GM21576 (cell line): Measurements from ENCODE around the gene HSPH1.
"Not testable (repeated sequence)": the region's sequence is repeated elsewhere in the genome, so short reads cannot be mapped to it uniquely, and the experiment has no call there.

Experiments used
- ATAC-seq: cut with Tn5 transposase; IDR thresholded peaks from one replicate; pipeline ENCODE4 v1.9.1; 2021; ENCODE audit warnings: mild to moderate bottlenecking, moderate library complexity; ENCODE audit not compliant: unreplicated experiment

Gene HSPH1

DNA sequence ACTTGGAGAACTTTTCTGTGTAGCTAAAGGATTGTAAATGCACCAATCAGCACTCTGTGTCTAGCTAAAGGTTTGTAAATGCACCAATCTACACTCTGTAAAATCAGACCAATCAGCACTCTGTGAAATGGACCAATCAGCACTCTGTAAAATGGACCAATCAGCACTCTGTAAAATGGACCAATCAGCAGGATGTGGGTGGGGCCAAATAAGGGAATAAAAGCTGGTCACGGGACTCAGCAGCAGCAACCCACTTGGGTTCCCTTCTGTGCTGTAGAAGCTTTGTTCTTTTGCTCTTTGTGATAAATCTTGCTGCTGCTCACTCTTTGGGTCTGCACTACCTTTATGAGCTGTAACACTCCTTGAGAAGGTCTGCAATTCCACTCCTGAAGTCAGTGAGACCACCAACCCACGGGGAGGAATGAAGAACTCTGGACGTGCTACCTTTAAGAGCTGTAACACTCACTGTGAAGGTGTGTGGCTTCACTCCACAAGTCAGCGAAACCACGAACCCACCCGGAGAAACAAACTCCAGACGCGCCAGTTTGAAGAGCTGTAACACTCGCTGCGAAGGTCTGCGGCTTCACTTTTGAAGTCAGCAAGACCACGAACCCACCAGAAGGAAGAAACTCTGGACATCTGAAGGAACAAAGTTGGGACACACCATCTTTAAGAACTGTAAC, 16.2 kb upstream of the HSPH1 start:
- ATAC-seq: not testable (repeated sequence)

DNA sequence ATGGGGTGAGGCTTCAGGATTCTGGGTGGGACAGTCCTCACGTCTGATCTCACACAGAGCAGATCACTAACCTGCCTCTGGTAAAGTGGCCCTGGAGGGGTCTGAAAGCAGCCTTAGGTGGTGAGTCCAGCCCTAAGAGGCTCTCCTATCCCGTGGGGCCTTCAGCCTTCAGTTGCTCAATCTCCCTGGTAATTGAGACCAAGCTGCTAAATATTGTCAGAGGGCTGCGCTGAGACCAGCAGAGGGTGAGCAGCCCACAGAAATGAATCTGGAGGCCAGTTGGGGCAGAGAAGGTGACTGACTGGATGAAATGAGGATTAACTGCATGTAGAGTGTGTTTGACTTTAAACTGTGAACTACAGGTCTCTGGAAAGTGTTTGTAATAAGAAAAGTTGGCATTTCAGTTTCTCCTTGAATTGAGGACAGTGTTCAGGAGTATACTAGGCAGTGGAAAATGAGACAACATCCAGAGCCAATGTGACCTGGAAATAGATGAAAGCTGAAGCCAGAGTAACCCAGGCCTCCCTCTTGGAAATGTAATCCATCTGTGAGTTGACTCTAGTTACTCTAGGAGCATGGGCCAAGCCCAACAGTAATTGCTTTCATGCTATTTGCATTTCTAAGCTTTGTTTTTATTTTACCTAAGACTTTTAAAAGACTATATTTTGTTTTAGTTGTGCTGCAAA, 14.3 kb upstream of the HSPH1 start:
- no peak for ATAC-seq

DNA sequence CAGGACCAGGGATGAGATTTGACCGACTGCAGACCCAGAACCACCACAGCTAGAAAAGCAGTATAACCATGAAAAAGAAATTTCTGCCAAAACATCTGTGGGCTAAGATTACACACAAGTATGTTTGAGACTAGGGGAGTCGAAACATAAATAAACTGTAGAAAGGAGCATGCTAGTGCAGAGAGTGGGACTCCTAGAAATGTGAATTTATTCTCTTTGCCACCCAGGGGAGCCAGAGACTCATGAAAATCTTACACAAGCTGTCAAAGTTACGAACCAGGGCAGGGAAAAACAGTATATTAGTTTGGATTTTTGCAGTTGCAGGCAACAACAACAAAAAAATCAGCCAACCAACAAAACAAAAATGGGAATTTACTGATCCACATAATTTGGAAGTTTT, 12.3 kb upstream of the HSPH1 start:
- no peak for ATAC-seq

DNA sequence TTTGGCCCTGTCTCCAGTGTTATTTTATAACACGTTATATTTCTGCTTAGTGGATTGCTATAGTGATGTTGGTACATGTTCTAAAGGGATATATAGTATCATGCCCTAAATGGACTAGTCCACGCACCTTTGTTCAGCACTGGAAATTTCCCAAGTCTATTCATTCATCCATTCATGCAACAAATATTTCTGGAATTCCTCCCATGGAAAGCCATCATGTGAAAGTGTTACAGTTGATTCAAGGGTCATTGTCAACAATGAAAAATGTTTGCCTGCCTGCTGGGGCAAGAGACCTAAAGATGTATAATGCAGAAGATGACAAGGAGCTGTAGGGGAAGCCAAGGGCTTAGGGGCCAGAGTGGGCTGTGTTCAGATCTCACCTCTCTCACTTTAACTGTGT, 10.8 kb upstream of the HSPH1 start:
- ATAC-seq: no peak

DNA sequence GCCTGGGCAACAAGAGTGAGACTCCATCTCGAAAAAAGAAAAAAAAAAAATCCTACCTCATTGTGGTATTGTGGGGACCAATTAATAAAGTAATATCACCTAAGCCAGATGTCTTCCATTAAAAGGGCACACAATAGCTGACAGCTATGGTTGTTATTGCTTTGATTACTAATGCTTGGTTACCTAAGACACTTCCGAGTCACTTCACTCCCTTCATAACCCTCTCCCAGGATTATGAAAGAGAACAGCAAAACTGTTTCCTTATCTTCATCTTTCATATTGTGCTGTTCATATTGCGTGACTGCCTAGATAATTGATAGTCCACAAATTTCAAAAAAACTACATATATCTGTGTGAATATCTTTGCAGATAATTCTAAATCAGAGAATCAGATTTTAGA, 10.3 kb upstream of the HSPH1 start:
- ATAC-seq: no peak

DNA sequence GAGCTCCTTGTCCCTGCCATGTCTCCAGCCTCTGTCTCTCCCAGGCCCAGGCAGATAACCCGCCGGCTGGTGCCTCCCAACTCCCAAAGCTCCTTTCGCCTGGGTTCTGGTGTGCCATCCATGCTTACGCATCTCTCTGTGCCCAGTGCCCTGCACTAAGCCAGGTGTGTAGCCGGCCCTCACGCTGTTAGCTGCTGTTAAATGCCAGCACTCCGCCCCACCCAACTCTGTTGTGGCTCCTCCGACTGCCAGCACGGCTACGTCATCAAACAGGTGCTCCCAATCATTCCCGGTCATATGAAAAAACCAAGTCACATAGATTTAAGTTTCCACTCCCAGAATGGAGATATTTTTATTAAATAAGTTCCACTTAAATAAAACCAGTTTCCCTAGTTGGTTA, 7.0 kb upstream of the HSPH1 start:
- ATAC-seq: no peak

DNA sequence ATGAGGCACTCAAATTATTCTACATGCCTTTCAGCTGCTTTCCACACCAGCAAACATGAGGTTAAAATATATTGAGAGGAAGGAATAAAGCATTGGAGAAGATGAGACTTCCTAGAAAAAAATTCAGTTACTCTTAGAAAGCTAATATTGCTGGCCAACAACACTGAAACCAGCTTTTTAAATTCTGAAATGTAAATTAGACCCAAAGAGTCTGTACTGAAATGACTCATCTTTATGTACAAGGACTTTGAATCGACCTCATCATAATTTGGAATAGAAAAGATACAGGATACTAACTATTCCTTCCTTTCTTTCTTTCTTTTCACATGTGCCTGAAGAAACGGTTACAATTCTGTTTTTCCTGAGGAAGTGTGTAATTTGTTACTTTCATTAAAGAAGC, 6.5 kb upstream of the HSPH1 start:
- peak; percentile 53 for ATAC-seq

DNA sequence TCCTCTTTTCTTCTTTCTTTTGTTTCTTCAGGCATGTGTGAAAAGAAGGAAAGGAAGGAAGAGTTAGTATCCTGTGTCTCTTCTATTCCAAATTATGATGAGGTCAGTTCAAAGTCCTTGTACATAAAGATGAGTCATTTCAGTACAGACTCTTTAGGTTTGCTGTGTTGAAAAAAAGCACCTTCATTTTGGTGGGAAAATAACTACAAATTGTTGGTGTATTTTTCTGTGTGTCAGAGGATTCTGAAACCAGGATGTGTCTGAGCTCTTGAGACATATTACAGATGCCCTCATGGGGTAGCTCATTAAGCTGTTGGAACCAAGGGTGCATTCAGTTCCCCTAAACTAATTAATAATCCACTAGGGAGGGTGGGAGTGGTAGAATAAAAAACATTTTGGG, 5.8 kb upstream of the HSPH1 start:
- ATAC-seq: peak; percentile 48

DNA sequence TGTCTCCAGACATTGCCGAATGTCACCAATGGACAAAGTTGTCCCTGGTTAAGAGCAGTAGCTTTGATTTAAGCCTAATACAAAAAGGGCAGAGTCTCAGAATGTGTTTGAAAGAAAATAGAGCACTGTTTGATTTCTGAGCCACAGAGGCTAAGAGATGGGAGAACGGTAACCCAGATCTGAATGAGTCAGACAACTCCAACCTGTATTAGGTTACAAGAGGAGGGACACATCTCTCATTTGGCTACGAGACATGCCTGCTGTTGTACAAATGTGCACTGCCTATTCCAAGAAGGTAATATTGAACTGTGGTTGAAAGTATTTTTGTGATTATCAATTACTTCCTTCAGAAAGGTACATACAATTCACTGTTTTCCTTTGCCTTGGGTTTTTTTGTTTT, 4.9 kb upstream of the HSPH1 start:
- no peak for ATAC-seq

DNA sequence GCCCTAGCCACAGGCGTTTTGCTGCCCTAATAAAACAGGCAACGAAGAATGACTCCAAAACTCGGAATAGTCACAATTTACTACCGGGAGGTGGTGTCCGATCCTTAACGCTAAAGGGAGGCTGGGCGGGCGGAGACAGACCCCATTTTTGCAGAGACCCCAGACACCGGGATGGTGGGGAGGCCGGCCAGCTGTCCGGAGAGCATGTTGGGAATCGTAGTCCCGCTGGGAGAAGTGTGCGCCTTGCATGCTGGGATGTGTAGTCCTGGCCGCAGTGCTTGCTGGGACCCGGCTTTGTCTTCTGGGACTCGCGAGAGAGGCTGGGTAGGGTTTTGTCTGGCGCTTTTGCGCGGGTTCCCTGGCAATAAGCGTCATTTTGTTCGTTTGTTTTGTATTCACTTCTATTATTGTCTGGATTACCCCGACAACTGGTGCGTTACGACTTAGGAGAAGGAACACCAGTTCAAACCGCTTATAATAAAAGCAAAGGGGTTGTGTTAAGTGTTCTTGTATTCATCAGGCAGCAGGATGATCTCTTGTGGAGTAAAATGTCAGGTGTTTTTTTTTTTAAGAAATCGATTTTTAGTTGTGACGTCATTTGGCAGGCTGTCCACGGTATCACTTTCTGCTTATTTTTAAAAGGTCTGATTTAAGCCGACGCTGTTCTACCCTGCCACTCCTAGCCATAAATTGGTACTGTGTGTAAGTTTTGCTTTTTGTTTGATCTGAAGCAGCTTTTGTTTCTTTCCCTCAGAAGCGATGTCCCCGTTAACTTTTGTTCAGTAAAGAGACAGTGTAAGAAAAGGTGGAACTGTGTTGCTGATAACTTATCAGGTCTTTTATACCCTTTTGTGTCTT, 676 bp upstream of the HSPH1 start:
- ATAC-seq: peak; percentile 85

DNA sequence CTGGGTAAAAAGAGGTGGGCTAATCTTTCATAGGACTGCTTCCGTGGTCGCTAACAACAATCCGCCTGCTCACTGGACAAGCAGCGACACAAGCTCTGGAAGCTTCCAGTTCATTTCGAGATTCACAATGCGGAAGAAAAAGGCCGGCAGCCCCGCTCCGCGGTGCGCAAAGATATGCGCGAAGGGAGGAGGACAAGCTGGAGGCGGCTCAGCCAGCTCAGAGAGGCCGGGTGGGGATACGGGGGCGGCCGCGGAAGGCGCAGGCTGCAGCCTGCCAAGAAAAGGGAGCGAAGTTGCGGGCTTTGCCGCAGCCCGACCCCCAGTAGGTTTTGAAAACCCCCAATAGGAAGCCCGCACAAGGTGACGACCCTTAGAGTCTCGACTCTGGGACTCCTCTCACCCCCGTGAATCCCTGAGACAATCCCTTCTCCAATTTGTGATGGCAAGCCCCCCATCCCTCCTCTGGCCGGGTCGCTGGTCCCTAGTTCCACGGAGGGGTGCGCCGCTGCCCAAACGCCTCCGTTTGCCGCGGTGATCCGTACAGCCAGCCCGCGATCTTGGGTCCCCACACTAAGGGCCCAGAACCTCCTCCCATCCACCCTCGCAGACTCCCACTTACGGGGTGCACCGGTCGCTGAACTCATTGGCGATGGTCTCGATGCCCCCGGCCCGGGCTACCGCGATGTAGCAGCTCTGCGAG, 697 bp downstream of the HSPH1 start:
- peak; percentile 33 for ATAC-seq

DNA sequence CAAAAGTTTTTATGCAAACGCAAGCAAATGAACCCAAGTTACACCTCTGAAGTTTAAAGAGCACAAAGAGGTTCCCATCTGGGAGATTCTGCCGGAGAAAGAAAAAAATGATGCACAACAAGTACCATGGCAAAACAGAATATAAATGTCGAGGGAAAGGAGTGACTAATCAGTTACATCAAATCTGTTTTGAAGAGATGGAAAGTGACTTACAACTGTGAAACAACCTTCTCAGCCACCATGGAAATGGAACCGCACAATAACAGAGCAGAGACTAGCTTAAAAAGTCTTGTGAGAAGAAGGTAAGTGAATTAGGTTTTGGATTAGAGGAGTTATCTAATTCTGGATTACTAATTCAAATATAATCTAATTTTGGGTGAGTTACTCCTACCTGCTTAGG, 2.4 kb downstream of the HSPH1 start:
- ATAC-seq: no peak

DNA sequence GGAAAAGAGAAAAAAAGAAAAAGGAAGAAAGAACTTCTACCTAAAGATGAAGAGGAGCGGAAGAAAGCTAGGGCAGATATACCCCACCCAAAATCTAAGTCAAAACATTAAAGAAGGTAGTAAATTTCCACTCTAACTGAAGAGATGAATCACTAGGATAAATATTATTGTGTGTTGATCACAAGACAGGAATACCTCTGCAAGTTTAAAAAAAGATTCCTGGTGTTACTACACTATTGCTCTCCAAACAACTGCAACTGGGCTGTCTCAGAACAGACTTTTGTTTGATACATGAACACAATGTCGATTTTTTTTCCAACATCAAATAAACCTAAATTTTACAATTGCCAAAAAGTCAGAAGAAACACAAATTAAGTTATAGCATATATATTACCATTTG, 6.8 kb downstream of the HSPH1 start:
- no peak for ATAC-seq

DNA sequence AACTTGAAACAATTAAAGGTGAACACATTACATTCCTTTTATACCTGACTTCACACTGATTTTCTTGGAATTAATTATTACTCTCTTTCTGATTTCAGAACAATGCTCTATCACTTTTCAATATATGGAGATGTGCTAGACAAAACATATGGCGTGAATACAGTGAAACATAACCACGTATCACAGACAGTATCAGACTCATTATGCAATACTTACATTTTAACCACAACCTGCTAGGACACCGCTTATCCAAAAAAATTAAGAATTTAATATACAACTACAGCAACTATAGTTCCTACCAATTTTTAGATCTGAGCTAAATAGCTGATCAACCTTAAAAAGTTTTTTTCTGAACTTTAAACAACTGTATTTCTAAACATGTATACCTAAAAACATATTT, 9.9 kb downstream of the HSPH1 start:
- ATAC-seq: no peak

DNA sequence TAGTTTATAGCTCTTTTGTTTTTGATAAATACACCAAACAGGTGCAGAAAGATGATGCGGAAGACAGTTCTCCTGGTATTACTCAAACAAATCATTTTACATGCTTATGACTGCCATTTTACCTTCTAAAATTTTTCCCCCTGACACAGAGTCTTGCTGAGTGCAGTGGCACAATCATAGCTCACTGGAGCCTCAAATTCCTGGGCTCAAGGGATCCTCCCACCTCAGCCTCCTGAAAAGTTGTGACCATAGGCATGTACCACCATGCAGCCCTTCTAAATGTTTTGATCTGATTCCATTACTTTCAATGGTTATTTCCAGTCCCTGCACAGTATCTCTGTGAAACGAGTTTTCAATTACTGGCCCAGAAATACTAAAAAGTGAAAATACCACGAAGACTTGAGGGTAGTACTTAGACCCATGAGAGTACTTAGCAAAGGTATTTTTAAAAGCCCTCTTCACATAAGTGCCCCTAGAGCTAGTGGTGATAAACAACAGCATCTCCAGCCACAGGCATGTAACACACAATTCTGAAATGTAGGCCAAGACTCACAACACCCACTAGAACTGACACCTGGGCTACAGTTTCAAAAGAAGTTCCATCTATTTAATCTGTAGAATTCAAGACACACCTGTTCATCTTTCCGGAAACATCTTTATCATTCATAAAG, 11.3 kb downstream of the HSPH1 start:
- no peak for ATAC-seq

DNA sequence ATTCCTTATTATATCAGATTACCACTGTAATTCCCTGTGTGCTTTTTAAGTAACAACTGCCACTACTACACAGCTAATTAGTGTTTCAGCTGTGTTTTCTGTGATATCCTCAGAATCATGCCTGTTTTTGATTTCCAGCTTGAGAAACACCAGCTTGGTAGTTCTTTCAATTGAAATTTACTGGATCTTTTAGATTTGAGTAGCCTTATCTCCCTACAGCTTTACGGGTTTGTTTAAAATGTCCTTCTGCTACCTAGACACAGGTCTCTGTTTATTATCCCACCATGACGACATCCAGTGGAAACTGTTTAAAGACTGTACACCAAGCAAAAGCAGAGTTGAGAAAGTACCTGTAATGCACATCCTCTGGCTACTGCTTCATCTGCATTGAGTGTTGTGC, 12.1 kb downstream of the HSPH1 start:
- ATAC-seq: no peak

DNA sequence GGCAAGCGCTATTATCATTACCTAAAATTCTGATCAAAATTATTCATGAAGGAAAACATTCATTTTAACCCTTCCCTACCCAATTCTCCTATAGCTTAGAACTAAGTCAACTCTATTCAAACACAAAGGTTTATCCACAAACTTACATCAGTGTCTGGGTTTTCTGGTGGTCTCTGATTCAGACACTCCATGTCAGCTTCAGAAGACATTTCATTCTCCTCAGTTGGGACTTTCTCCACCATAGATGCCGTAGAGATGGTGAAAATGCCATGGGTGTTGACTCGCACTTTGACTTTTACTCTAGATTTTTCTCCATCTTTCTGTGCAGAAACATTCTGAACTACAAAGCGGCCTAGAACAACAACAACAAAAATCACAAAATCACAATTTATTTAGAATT, 16.3 kb downstream of the HSPH1 start:
- no peak for ATAC-seq

DNA sequence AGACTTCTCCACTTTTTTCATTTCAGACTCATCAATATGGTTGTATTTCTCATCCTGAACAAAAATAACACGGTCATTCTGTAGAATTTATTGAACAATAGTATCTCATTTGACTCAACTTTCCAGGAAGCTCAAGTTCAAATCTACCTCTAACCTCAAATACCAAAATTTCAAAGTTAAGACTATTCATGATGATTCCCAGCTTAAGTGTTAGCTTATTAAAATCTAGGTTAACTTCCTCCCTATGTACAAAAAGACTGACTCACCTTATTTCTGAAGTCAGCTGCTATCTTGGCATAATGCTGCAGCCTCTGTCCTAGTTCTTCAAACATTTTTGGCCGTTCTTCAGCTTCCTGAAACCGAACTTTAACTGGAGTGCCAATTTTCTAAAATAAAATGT, 23.2 kb downstream of the HSPH1 start:
- ATAC-seq: no peak

DNA sequence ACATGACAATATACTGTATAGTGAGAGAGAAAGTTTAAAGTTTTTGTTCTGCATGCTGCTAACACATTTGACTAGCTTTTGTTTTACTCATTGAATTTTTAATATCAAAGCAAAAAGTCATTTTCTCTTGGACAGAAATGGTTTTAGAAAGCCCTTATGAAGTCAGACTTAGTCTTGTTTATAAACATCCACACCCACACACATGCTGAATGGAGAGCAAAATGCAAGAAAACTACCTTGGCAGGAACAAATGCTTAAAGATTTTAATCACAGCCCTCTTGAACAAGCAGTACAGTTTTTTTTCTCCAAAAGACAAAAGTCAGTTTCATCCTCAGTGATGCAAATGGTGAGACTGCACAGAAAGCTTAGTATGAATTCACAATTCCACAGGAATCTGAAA, 25.0 kb downstream of the HSPH1 start:
- no peak for ATAC-seq

DNA sequence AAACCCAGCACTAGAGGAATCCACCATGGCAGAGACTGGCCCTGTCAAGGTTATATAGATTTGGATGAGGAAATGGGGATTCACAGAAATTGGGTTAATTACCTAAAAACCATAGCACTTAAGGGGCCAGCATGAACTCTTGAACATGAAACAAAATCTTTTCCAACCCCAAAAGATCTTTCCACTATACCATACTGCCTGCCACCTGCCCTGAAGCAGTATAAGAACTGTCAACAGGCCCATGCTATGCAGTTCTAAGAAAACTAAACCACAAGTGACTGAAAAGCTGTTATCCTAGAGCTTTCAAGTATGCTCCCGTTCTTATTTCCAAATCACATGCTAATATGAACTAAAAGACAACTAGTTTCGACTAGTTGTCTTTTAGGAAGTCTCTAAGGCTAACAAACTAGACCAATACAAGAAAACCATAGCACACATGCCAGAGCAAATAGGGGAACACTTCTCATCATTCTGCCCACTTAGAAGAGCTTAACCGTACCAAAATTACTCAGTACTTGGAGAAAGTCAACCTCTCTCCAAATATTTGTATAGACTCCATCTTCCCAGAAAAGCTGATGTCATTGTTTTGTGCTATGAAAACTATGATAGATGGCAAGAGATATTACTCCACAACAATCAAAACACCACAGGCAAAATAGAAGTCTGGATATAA, 27.5 kb downstream of the HSPH1 start:
- ATAC-seq: no peak
